T-helper 2 cell treated with Interferon-gamma antibody and Interleukin-4, amounts not matched to agents 5 μg/mL and 100 μg/mL, for 36 hours (primary cell): ENCODE data around the gene CAMK2A.
"Not testable (repeated sequence)": the region's sequence is repeated elsewhere in the genome, so short reads cannot be mapped to it uniquely, and the experiment has no call there.

Source experiments
- DNase-seq: peaks from one replicate; pipeline ENCODE4 v3.0.0; 2021; ENCODE audit warnings: low spot score
- H3K27ac Mint-ChIP-seq: one replicate; pipeline ENCODE4 v1.8.0; 2021; ENCODE audit warnings: mild to moderate bottlenecking, mixed read lengths
- H3K27me3 Mint-ChIP-seq: one replicate; pipeline ENCODE4 v1.8.0; 2021; ENCODE audit warnings: low read depth, mixed read lengths
- H3K36me3 Mint-ChIP-seq: one replicate; pipeline ENCODE4 v1.8.0; 2021; ENCODE audit warnings: low read depth, mixed read lengths
- H3K4me1 Mint-ChIP-seq: one replicate; pipeline ENCODE4 v1.8.0; 2021; ENCODE audit warnings: low read depth, mixed read lengths
- H3K4me3 Mint-ChIP-seq: one replicate; pipeline ENCODE4 v1.8.0; 2022; ENCODE audit warnings: mild to moderate bottlenecking, moderate library complexity, mixed read lengths
- H3K9me3 Mint-ChIP-seq: one replicate; pipeline ENCODE4 v1.8.0; 2021; ENCODE audit warnings: mixed read lengths

CAMK2A gene

GRCh38 chr5:150254363-150254762 is 35.2 kb downstream of the CAMK2A start:
- DNase-seq: no peak
- no peak overlapping the region for H3K4me3 Mint-ChIP-seq
- H3K4me1 Mint-ChIP-seq: no peaks in the 10 kb centered on the region
- no peaks in the 10 kb centered on the region for H3K9me3 Mint-ChIP-seq
- no peaks in the 10 kb centered on the region for H3K36me3 Mint-ChIP-seq
- no peaks in the 10 kb centered on the region for H3K27me3 Mint-ChIP-seq
- no peak overlapping the region for H3K27ac Mint-ChIP-seq

GRCh38 chr5:150253416-150254208 is 36.0 kb downstream of the CAMK2A start:
- no peaks in the 10 kb centered on the region for H3K27me3 Mint-ChIP-seq
- H3K4me1 Mint-ChIP-seq: no peaks in the 10 kb centered on the region

GRCh38 chr5:150252489-150252888 is 37.1 kb downstream of the CAMK2A start:
- Mint-ChIP-seq H3K36me3 (no peaks in the 10 kb centered on the region), H3K27me3 (no peaks in the 10 kb centered on the region), H3K9me3 (no peaks in the 10 kb centered on the region), H3K27ac (no peak overlapping the region), H3K4me1 (no peaks in the 10 kb centered on the region), H3K4me3 (no peak overlapping the region)
- DNase-seq: no peak

More at GRCh38 chr5:150253416-150254208, 36.0 kb downstream of the CAMK2A start:
- Mint-ChIP-seq H3K36me3 (no peaks in the 10 kb centered on the region), H3K4me3 (no peak overlapping the region), H3K27ac (no peak overlapping the region), H3K9me3 (no peaks in the 10 kb centered on the region)
- no peak for DNase-seq

GRCh38 chr5:150251504-150251903 is 38.1 kb downstream of the CAMK2A start:
- H3K4me3 Mint-ChIP-seq: no peak overlapping the region
- no peaks in the 10 kb centered on the region for H3K36me3 Mint-ChIP-seq
- H3K4me1 Mint-ChIP-seq: no peaks in the 10 kb centered on the region
- no peaks in the 10 kb centered on the region for H3K27me3 Mint-ChIP-seq
- DNase-seq: no peak
- no peaks in the 10 kb centered on the region for H3K9me3 Mint-ChIP-seq
- H3K27ac Mint-ChIP-seq: no peak overlapping the region

- Mint-ChIP-seq H3K36me3 (no peaks in the 10 kb centered on the region), H3K9me3 (no peaks in the 10 kb centered on the region), H3K4me1 (no peaks in the 10 kb centered on the region)
Observed at GRCh38 chr5:150249744-150250143, 39.8 kb downstream of the CAMK2A start.

GRCh38 chr5:150248946-150249345 is 40.6 kb downstream of the CAMK2A start:
- Mint-ChIP-seq H3K4me1 (no peaks in the 10 kb centered on the region), H3K27me3 (no peaks in the 10 kb centered on the region), H3K4me3 (no peak overlapping the region), H3K9me3 (no peaks in the 10 kb centered on the region), H3K27ac (no peak overlapping the region), H3K36me3 (no peaks in the 10 kb centered on the region)
- no peak for DNase-seq

More at GRCh38 chr5:150249744-150250143, 39.8 kb downstream of the CAMK2A start:
- H3K4me3 Mint-ChIP-seq: no peak overlapping the region
- H3K27me3 Mint-ChIP-seq: no peaks in the 10 kb centered on the region
- no peak overlapping the region for H3K27ac Mint-ChIP-seq
- no peak for DNase-seq

- not testable (repeated sequence) for H3K4me1 Mint-ChIP-seq, H3K27ac Mint-ChIP-seq, H3K36me3 Mint-ChIP-seq, H3K27me3 Mint-ChIP-seq, DNase-seq, H3K9me3 Mint-ChIP-seq, H3K4me3 Mint-ChIP-seq
Observed at GRCh38 chr5:150248493-150248892, 41.1 kb downstream of the CAMK2A start.

- no peaks in the 10 kb centered on the region for H3K9me3 Mint-ChIP-seq
- no peak overlapping the region for H3K27ac Mint-ChIP-seq
- no peak for DNase-seq
- H3K36me3 Mint-ChIP-seq: no peaks in the 10 kb centered on the region
- no peaks in the 10 kb centered on the region for H3K4me1 Mint-ChIP-seq
- no peak overlapping the region for H3K4me3 Mint-ChIP-seq
- H3K27me3 Mint-ChIP-seq: no peaks in the 10 kb centered on the region
Observed at GRCh38 chr5:150247726-150248125, 41.8 kb downstream of the CAMK2A start.

- Mint-ChIP-seq H3K27ac (no peak overlapping the region), H3K4me1 (no peaks in the 10 kb centered on the region)
Observed at GRCh38 chr5:150246835-150247234, 42.7 kb downstream of the CAMK2A start.

GRCh38 chr5:150246429-150246828 is 43.1 kb downstream of the CAMK2A start:
- Mint-ChIP-seq H3K27me3 (no peaks in the 10 kb centered on the region), H3K4me1 (no peaks in the 10 kb centered on the region), H3K9me3 (no peaks in the 10 kb centered on the region), H3K36me3 (no peaks in the 10 kb centered on the region), H3K4me3 (no peak overlapping the region), H3K27ac (no peak overlapping the region)
- no peak for DNase-seq

More at GRCh38 chr5:150246835-150247234, 42.7 kb downstream of the CAMK2A start:
- H3K9me3 Mint-ChIP-seq: no peaks in the 10 kb centered on the region
- DNase-seq: no peak
- H3K36me3 Mint-ChIP-seq: no peaks in the 10 kb centered on the region
- no peaks in the 10 kb centered on the region for H3K27me3 Mint-ChIP-seq
- no peak overlapping the region for H3K4me3 Mint-ChIP-seq

- Mint-ChIP-seq H3K4me1 (no peaks in the 10 kb centered on the region), H3K36me3 (no peaks in the 10 kb centered on the region), H3K27me3 (no peaks in the 10 kb centered on the region)
Observed at GRCh38 chr5:150245808-150246207, 43.8 kb downstream of the CAMK2A start.

GRCh38 chr5:150245111-150245789 is 44.3 kb downstream of the CAMK2A start:
- Mint-ChIP-seq H3K36me3 (no peaks in the 10 kb centered on the region), H3K4me1 (no peaks in the 10 kb centered on the region), H3K27ac (no peak overlapping the region), H3K4me3 (no peak overlapping the region), H3K27me3 (no peaks in the 10 kb centered on the region), H3K9me3 (no peaks in the 10 kb centered on the region)
- DNase-seq: no peak

More at GRCh38 chr5:150245808-150246207, 43.8 kb downstream of the CAMK2A start:
- Mint-ChIP-seq H3K27ac (no peak overlapping the region), H3K9me3 (no peaks in the 10 kb centered on the region), H3K4me3 (no peak overlapping the region)
- DNase-seq: no peak

- no peaks in the 10 kb centered on the region for H3K27me3 Mint-ChIP-seq
- H3K9me3 Mint-ChIP-seq: no peaks in the 10 kb centered on the region
- DNase-seq: no peak
- H3K4me3 Mint-ChIP-seq: no peak overlapping the region
- no peaks in the 10 kb centered on the region for H3K36me3 Mint-ChIP-seq
- H3K4me1 Mint-ChIP-seq: no peaks in the 10 kb centered on the region
- H3K27ac Mint-ChIP-seq: peak overlapping the region; percentile 15
Observed at GRCh38 chr5:150244209-150244608, 45.4 kb downstream of the CAMK2A start.

- H3K36me3 Mint-ChIP-seq: no peaks in the 10 kb centered on the region
- H3K9me3 Mint-ChIP-seq: no peaks in the 10 kb centered on the region
- H3K4me3 Mint-ChIP-seq: no peak overlapping the region
- H3K27me3 Mint-ChIP-seq: no peaks in the 10 kb centered on the region
- no peak overlapping the region for H3K27ac Mint-ChIP-seq
- DNase-seq: no peak
- no peaks in the 10 kb centered on the region for H3K4me1 Mint-ChIP-seq
Observed at GRCh38 chr5:150243590-150243989, 46.0 kb downstream of the CAMK2A start.
